GM23338 (cell line): ENCODE data around the gene GNG12. TPM values are rescaled to one million over a fixed set of nuclear protein-coding genes. Genes with fewer than 3 reads are reported as not detected.

ENCODE experiments used
- ATAC-seq: fragments of 200-7000 bp; cut with Tn5 transposase; 3 replicates; pipeline ENCODE4 v1.9.1; 2020
- DNase-seq: peaks from one replicate; pipeline ENCODE4 v3.0.0-alpha.2; 2015; ENCODE audit warnings: low spot score
- H2AFZ ChIP-seq: fragments of 200-600 bp; sonication (generic); 2 replicates; pipeline ENCODE4 v1.8.0; 2016; ENCODE audit warnings: antibody characterized with exemption, mild to moderate bottlenecking, moderate library complexity
- H3F3A ChIP-seq: fragments of 200-600 bp; sonication (generic); replicated peaks from 2 replicates; pipeline ENCODE4 v1.8.0; 2017; ENCODE audit warnings: antibody characterized with exemption, mixed run types, low read depth
- H3K27ac ChIP-seq: fragments of 200-600 bp; sonication (generic); 2 replicates; pipeline ENCODE4 v1.6.1; 2016; ENCODE audit warnings: low read depth
- H3K27me3 ChIP-seq: fragments of 200-600 bp; sonication (generic); 2 replicates; pipeline ENCODE4 v1.8.0; 2016; ENCODE audit warnings: mild to moderate bottlenecking, mixed run types, moderate library complexity; ENCODE audit not compliant: insufficient read depth
- H3K36me3 ChIP-seq: fragments of 200-600 bp; sonication (generic); 2 replicates; pipeline ENCODE4 v1.8.0; 2016; ENCODE audit warnings: mild to moderate bottlenecking; ENCODE audit not compliant: insufficient read depth
- H3K4me1 ChIP-seq: fragments of 200-600 bp; sonication (generic); 2 replicates; pipeline ENCODE4 v1.8.0; 2016; ENCODE audit warnings: mild to moderate bottlenecking, moderate library complexity; ENCODE audit not compliant: insufficient read depth
- H3K4me2 ChIP-seq: fragments of 200-600 bp; sonication (generic); 2 replicates; pipeline ENCODE4 v1.7.1; 2017; ENCODE audit warnings: mixed run types
- H3K4me3 ChIP-seq: fragments of 200-600 bp; sonication (generic); 2 replicates; pipeline ENCODE4 v1.6.1; 2016; ENCODE audit warnings: mixed run types
- H3K79me2 ChIP-seq: fragments of 200-600 bp; sonication (generic); replicated peaks from 2 replicates; pipeline ENCODE4 v1.8.0; 2017; ENCODE audit warnings: mild to moderate bottlenecking; ENCODE audit not compliant: insufficient read depth
- H3K9me2 ChIP-seq: fragments of 200-600 bp; sonication (generic); 2 replicates; pipeline ENCODE4 v1.8.0; 2017; ENCODE audit not compliant: insufficient read depth
- H4K20me1 ChIP-seq: fragments of 200-600 bp; sonication (generic); replicated peaks from 2 replicates; pipeline ENCODE4 v1.8.0; 2017; ENCODE audit warnings: mild to moderate bottlenecking; ENCODE audit not compliant: insufficient read depth
- H3K27ac Mint-ChIP-seq: 2 replicates; pipeline ENCODE4 v1.8.0; 2020; ENCODE audit warnings: inconsistent platforms, mild to moderate bottlenecking, moderate library complexity, mixed read lengths
- H3K27me3 Mint-ChIP-seq: 3 replicates; pipeline ENCODE4 v1.8.0; 2022; ENCODE audit warnings: low read depth, mild to moderate bottlenecking, moderate library complexity, mixed read lengths, inconsistent platforms; ENCODE audit not compliant: insufficient read depth, poor library complexity
- H3K36me3 Mint-ChIP-seq: 3 replicates; pipeline ENCODE4 v1.8.0; 2021; ENCODE audit warnings: low read depth, mild to moderate bottlenecking, inconsistent platforms, moderate library complexity, mixed read lengths
- H3K4me1 Mint-ChIP-seq: 3 replicates; pipeline ENCODE4 v1.8.0; 2020; ENCODE audit warnings: mild to moderate bottlenecking, inconsistent platforms, mixed read lengths
- H3K4me3 Mint-ChIP-seq: 3 replicates; pipeline ENCODE4 v1.8.0; 2021; ENCODE audit warnings: moderate library complexity, mild to moderate bottlenecking, inconsistent platforms, mixed read lengths
- H3K9me3 Mint-ChIP-seq: 3 replicates; pipeline ENCODE4 v1.8.0; 2020; ENCODE audit warnings: moderate library complexity, mild to moderate bottlenecking, inconsistent platforms, mixed read lengths
- CREB1 ChIP-seq: fragments of 250-450 bp; sonication (Bioruptor Pico); IDR thresholded peaks from 2 replicates; pipeline ENCODE4 v1.5.0; 2020; ENCODE audit warnings: low read depth, mild to moderate bottlenecking, moderate library complexity
- CTCF ChIP-seq, 2 experiments: fragments of 200-600 bp in 1 of 2; sonication (generic) in 1 of 2; conservative IDR thresholded peaks; 2 replicates each; pipeline versions ENCODE4 v1.5.1 to v1.6.1; 2016 to 2017; ENCODE audit warnings: antibody characterized with exemption in 2 of 2, low read depth in 2 of 2, mild to moderate bottlenecking in 2 of 2, moderate library complexity in 1 of 2
- ETS1 ChIP-seq: IDR thresholded peaks from 2 replicates; pipeline ENCODE4 v1.6.1; 2016; ENCODE audit warnings: antibody characterized with exemption
- EZH2phosphoT487 ChIP-seq: fragments of 200-600 bp; sonication (generic); IDR thresholded peaks from one replicate; pipeline ENCODE4 v1.8.1; 2018; ENCODE audit warnings: antibody characterized with exemption; ENCODE audit not compliant: unreplicated experiment
- JUNB ChIP-seq: IDR thresholded peaks from one replicate; pipeline ENCODE4 v1.6.1; 2016; ENCODE audit warnings: antibody characterized with exemption; ENCODE audit not compliant: unreplicated experiment
- NANOG ChIP-seq: IDR thresholded peaks from 2 replicates; pipeline ENCODE4 v1.6.1; 2016; ENCODE audit warnings: antibody characterized with exemption, borderline replicate concordance
- POLR2AphosphoS5 ChIP-seq: IDR thresholded peaks from 2 replicates; pipeline ENCODE4 v1.6.1; 2016; ENCODE audit warnings: antibody characterized with exemption, low read depth
- REST ChIP-seq: IDR thresholded peaks from one replicate; pipeline ENCODE4 v1.6.1; 2018; ENCODE audit warnings: antibody characterized with exemption; ENCODE audit not compliant: unreplicated experiment
- STAT1 ChIP-seq: IDR thresholded peaks from one replicate; pipeline ENCODE4 v1.6.1; 2016; ENCODE audit warnings: antibody characterized with exemption; ENCODE audit not compliant: unreplicated experiment
- ZNF331 ChIP-seq: fragments of 250-450 bp; sonication (Bioruptor Pico); IDR thresholded peaks from 2 replicates; pipeline ENCODE4 v1.5.0; 2020; ENCODE audit warnings: low read depth, mild to moderate bottlenecking, moderate library complexity
- polyA plus RNA-seq: library from polyadenylated mRNA; unstranded; fragments of >200 nt; fragmentation: Nextera tagmentation; extraction: Ambion mirVana; gene quantifications from 2 replicates; pipeline ENCODE4 v1.2.1, GENCODE V29; 2016
- total RNA-seq: library from RNA; depleted of rRNA; stranded (reverse); fragments of >200 nt; shearing (Covaris generic); gene quantifications from 2 replicates; pipeline ENCODE4 v1.2.3, GENCODE V29; 2014

The GNG12 gene
- total and polyA plus RNA-seq, 2 experiments from 2014 or later, result 13.4 to 33.0 TPM

- TF ChIP-seq CTCF (conservative IDR thresholded peaks at IDR 0.05; ENCODE audit: low read depth in 2 of 2) (no peak), ZNF331 (no peak)
Measured at GRCh38 chr1:67811781-67812180, 21.5 kb downstream of the GNG12 start (continued).

GRCh38 chr1:67809887-67810286 lies 23.4 kb downstream of the GNG12 start:
- H3K4me3 Mint-ChIP-seq, result no peak overlapping the region
- Histone ChIP-seq H2AFZ (no peak overlapping the region), H3K27me3 (no peaks in the 10 kb centered on the region), H3K36me3 (no peaks in the 10 kb centered on the region), H3K27ac (no peak overlapping the region), H3K4me3 (no peak overlapping the region), H3K79me2 (peaks cover 33% of the 10 kb centered on the region), H4K20me1 (0 out of 2 replicates have a peak, but pooled peaks cover 9% of the 10 kb centered on the region), H3K4me2 (no peak overlapping the region), H3F3A (no peaks in the 10 kb centered on the region), H3K4me1 (peaks cover 11% of the 10 kb centered on the region; the same call in 1 of the 2 replicates), H3K9me2 (no peaks in the 10 kb centered on the region)
- ATAC-seq (no peak), DNase-seq (no peak)
- no peaks in the 10 kb centered on the region for H3K36me3 Mint-ChIP-seq
- H3K27ac Mint-ChIP-seq, result no peak overlapping the region
- no peaks in the 10 kb centered on the region for H3K9me3 Mint-ChIP-seq
- TF ChIP-seq ETS1 (no peak), CREB1 (CRISPR knock-in tag) (no peak)
- H3K4me1 Mint-ChIP-seq, result peaks cover 3% of the 10 kb centered on the region; the same call in 2 of the 3 replicates
- H3K27me3 Mint-ChIP-seq, result peaks cover 2% of the 10 kb centered on the region

GRCh38 chr1:67807282-67807681 lies 26.0 kb downstream of the GNG12 start:
- DNase-seq, result no peak
- Mint-ChIP-seq H3K9me3 (no peaks in the 10 kb centered on the region), H3K36me3 (no peaks in the 10 kb centered on the region), H3K27ac (no peak overlapping the region), H3K4me1 (peaks cover 17% of the 10 kb centered on the region), H3K27me3 (peaks cover 2% of the 10 kb centered on the region), H3K4me3 (no peak overlapping the region)
- Histone ChIP-seq H2AFZ (no peak overlapping the region), H3F3A (no peaks in the 10 kb centered on the region), H3K4me3 (no peak overlapping the region), H3K4me2 (no peak overlapping the region), H3K4me1 (peaks cover 19% of the 10 kb centered on the region), H3K27me3 (no peaks in the 10 kb centered on the region), H4K20me1 (peaks cover 14% of the 10 kb centered on the region; the same call in 1 of the 2 replicates), H3K27ac (no peak overlapping the region), H3K79me2 (peaks cover 23% of the 10 kb centered on the region), H3K9me2 (no peaks in the 10 kb centered on the region), H3K36me3 (no peaks in the 10 kb centered on the region)
- ATAC-seq, result no peak
- TF ChIP-seq JUNB (no peak), ZNF331 (no peak), POLR2AphosphoS5 (no peak), CTCF (conservative IDR thresholded peaks at IDR 0.05; ENCODE audit: low read depth in 2 of 2) (no peak), REST (no peak), NANOG (no peak), EZH2phosphoT487 (no peak), CREB1 (CRISPR knock-in tag) (no peak), STAT1 (no peak)
